IPS-18c (cell line): ENCODE measurements around the gene FRMD4A.

Experiments used
- H3K4me3 ChIP-seq: 2 replicates; pipeline ENCODE4 v1.7.0; 2013; ENCODE audit warnings: low read depth, mild to moderate bottlenecking, low read length, moderate library complexity; ENCODE audit not compliant: insufficient read depth
- H3K9me3 ChIP-seq: one replicate; pipeline ENCODE4 v1.6.1; 2013; ENCODE audit warnings: mild to moderate bottlenecking, low read length, moderate library complexity; ENCODE audit not compliant: control insufficient read depth, insufficient read depth

FRMD4A gene

GRCh38 chr10:14353291-14353913 lies 22.7 kb upstream of the FRMD4A start:
- H3K9me3 ChIP-seq = no peaks in the 10 kb centered on the region
- no peak overlapping the region for H3K4me3 ChIP-seq

GRCh38 chr10:14350006-14350405 lies 19.3 kb upstream of the FRMD4A start:
- Histone ChIP-seq H3K4me3 (no peak overlapping the region), H3K9me3 (no peaks in the 10 kb centered on the region)

DNA sequence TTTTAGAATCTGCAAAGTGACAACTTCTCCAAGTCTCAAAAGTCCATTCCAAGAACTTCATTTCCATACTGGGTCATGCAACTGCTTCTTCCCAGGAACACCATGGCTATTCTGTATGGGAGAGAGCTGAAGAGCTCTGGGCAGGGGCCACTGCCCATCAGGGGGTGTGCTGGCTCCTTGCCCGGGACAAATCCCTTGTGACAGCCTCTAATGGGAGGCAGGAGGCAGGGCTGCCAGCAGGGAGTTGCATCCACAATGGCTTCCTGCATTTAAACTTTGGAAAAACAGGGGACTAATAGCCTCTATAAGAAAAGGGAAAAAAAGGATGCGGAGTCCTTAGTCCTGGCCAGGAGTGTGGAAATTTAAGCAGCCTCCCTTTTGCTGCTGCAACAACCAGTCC lies 18.4 kb upstream of the FRMD4A start:
- Histone ChIP-seq H3K4me3 (no peak overlapping the region), H3K9me3 (no peaks in the 10 kb centered on the region)

DNA sequence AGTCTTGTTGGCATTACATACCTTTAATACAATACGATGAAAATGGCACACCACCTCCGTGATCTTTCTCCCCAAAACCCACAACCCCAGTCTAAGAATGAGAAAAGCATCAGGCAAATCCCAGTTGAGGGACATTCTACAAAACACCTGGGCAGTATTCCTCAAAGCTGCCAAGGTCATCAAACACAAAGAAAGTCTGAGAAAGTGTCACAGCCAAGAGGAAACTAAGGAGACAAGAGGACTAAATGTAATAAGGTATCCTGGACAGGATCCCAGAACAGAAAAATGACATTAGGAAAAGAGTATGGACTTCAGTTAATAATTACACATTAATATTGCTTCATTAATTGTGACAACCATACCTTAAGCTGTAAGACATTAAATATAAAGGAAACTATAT lies 14.5 kb upstream of the FRMD4A start:
- H3K4me3 ChIP-seq = no peak overlapping the region
- H3K9me3 ChIP-seq = no peaks in the 10 kb centered on the region

- H3K9me3 ChIP-seq = no peaks in the 10 kb centered on the region
- no peak overlapping the region for H3K4me3 ChIP-seq
Observed at GRCh38 chr10:14340051-14340744, 9.5 kb upstream of the FRMD4A start.

DNA sequence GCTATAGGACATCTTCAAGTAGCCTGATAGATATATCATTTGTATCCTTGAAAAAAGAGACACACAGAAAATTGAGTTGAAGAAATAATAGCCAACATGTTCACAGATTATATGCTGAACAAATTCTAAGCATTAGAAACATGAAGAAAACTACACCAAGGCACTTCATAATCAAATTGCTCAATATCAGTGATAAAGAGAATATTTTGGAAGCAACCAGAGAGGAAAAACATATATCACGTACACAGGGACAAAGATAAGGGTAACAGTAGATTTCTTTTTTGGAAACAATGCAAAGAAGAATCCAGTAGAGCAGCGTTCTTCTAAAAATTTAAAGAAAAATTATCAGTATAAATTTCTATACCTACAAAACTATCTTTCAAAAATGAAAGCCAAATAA lies 6.0 kb upstream of the FRMD4A start:
- Histone ChIP-seq H3K4me3 (no peak overlapping the region), H3K9me3 (no peaks in the 10 kb centered on the region)

GRCh38 chr10:14334771-14335170 lies 4.0 kb upstream of the FRMD4A start:
- H3K4me3 ChIP-seq = no peak overlapping the region
- no peaks in the 10 kb centered on the region for H3K9me3 ChIP-seq

GRCh38 chr10:14333606-14334005 lies 2.9 kb upstream of the FRMD4A start:
- H3K9me3 ChIP-seq = no peaks in the 10 kb centered on the region
- no peak overlapping the region for H3K4me3 ChIP-seq

DNA sequence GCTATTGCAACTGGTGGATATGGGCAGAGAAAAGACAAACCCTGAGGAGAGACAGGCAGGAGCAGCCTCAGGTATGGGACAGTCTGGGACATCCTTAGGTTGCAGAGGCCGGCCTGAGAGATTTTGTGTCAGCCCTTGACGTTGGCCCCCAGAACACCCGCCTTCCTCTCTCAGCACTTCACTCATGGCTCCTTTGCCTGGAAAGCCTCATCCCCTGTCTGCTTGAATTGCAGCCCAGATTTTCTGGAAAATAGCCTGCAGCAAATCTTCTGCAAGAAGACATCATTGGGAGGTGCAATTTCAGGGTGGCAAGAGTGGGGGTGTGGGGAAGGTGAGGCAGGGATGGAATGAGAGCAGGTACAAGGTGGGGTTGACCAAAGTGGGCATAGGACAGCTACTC lies 2.2 kb upstream of the FRMD4A start:
- Histone ChIP-seq H3K9me3 (no peaks in the 10 kb centered on the region), H3K4me3 (no peak overlapping the region)

- no peaks in the 10 kb centered on the region for H3K9me3 ChIP-seq
- no peak overlapping the region for H3K4me3 ChIP-seq
Observed at GRCh38 chr10:14329746-14330173, 964 bp downstream of the FRMD4A start.

DNA sequence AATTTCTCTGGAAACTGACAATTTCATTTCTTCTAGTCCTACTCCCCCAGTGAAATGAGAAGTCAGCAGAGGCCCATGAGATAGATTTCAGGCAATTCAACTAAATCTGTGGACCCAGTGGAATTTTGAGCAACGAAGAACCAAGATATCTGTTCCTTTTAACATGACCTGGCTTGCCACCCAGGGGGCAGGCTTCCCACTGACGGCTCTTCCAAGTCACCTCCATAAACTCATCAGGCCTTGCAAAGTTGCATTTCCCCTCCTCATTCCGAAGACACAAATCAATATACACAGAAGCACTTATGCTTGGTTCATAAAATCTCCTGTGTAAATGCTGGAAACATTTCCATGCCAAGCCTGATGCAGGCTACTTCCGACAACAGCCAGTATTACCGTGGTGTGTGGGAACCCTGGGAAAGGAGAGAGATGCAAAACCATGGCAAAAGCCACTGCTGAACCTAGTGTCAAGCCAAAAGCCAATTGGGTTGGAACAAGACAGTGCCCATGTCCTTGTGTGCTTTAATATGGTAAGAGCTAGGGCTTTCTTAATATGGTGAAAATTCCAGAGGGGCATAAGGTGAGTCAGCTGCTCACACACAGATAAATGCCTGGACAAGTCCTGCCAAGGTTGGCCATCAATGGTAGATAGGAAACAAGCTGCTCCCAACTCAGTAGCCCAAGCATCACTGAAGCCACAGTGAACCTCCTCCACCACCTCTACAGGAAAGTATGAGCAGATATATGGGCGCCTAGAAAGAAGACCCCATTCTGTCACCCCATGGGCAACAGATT lies 1.6 kb downstream of the FRMD4A start:
- no peaks in the 10 kb centered on the region for H3K9me3 ChIP-seq
- H3K4me3 ChIP-seq = no peak overlapping the region

DNA sequence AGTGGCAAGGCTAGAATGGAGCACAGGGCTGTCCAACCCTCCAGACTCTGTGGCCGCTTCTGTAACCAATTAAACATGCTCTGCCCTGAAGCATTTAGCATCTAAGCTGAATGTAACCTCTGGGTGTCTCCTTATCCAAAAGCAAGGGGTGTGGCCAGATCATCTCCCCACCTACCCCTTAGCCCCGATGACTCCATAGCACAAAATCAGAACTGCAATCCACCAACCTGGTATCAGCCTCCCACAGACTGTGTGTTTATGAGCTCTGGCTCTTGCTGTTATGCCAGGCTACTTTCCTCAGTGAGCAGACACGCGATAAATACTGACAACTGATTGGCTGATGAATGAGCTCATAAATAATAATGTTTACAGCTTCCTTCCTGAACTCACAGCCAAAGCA lies 3.2 kb downstream of the FRMD4A start:
- H3K4me3 ChIP-seq = no peak overlapping the region
- H3K9me3 ChIP-seq = no peaks in the 10 kb centered on the region

DNA sequence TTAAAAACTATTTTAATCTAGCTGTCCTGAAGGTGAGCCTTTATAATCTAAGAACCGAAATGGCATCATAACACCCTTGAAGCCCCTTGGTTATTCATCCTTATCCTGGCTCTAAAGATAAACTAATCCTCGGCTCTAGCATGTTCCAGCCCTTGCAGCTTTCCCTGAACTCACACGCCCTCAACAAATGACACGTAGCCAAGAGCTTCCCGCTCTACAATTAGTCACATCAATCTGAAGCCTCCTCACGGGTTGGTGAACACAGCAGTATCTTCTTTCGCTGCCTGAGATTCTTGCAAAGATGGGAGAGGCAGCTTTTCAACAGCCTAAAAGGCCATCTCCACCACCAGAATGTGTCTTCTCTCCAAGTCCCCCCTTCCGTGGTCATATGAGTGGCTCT lies 4.1 kb downstream of the FRMD4A start:
- no peaks in the 10 kb centered on the region for H3K9me3 ChIP-seq
- H3K4me3 ChIP-seq = no peak overlapping the region

DNA sequence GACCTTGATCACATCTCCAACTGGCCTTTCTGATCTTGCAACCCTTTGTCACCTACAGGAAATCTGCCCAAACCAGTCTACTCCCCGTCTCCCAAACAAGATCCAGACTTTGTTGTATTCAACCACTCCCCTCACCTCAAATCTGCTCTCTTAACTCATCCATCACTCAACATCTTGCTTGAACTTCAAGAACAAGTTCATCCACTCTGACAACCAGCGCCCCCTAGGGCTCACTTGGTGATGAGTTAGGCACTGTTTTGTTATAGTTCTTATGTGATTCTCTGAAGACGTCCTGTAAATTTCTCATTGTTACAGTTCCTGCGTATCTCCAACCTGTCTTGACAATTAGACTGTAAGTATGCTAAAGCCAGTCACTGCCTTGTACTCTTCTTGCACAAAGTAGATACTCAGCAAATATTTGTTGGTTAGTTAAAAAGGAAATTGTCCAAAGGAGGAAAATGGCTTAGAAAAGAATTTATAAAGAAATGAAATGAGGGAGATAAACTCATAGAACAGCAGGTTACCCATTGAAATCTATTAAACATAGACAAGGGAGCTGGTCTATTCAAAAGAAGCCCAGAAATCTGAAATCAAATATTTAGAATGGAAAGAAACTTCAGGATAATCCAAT lies 5.3 kb downstream of the FRMD4A start:
- Histone ChIP-seq H3K9me3 (no peaks in the 10 kb centered on the region), H3K4me3 (no peak overlapping the region)

GRCh38 chr10:14322526-14323188 lies 8.1 kb downstream of the FRMD4A start:
- Histone ChIP-seq H3K4me3 (no peak overlapping the region), H3K9me3 (no peaks in the 10 kb centered on the region)

- no peaks in the 10 kb centered on the region for H3K9me3 ChIP-seq
Observed at GRCh38 chr10:14318007-14318406, 12.7 kb downstream of the FRMD4A start.

GRCh38 chr10:14312014-14312413 lies 18.7 kb downstream of the FRMD4A start:
- H3K9me3 ChIP-seq = no peaks in the 10 kb centered on the region

More at GRCh38 chr10:14318007-14318406, 12.7 kb downstream of the FRMD4A start:
- no peak overlapping the region for H3K4me3 ChIP-seq

More at GRCh38 chr10:14312014-14312413, 18.7 kb downstream of the FRMD4A start:
- no peak overlapping the region for H3K4me3 ChIP-seq
